Measurements from ENCODE around the gene DLK1. TPM values are rescaled to one million over a fixed set of nuclear protein-coding genes. Genes with fewer than 3 reads are reported as not detected.
A peak's percentile ranks its signal among the peaks of the same experiment; 100 is the strongest.

DLK1 gene
- total and polyA plus RNA-seq, 2 experiments from 2014 or later = 1,378 to 3,299 TPM

DNA sequence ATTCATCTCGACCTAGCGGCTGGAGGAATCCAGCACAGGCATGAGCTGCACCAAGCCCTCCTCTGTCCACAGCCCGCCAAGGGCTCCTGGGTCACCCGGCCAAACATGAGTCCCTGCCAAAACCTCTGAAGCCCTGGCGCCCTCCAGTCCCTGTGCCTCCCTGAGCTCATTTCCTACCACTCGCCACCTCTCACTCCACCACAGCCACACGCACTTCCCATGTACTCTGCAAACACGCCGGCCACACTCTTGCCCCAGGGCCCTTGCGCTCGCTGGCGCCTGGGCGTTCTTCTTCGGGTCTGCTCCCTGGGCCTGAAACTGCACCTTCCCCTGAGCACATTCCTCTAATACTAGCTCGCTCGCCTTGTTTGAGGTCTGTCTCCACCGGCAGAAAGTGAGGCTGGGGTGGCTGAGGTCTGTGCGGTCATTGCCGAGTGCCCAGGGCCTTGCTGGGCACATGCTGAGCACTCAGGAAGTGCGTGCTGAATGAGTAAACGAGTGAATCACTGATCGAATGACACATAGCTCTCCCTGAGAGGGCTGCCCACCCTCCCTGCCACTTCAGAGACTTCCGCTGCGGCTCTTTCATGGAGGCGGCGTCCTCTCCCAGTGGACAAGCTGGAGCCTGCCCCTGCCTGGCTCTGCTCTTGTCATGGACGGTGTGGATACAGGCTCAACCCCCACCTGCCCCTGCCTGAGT lies 33.7 kb upstream of the DLK1 start:
- no peaks in the 10 kb centered on the region for H3K27me3 ChIP-seq
- H3K36me3 ChIP-seq (replicated peaks; ENCODE audit: insufficient read depth, low read depth) = no peaks in the 10 kb centered on the region
- H3K4me2 ChIP-seq = no peak overlapping the region
- peak; percentile 62 for DNase-seq (ENCODE audit: low spot score)
- peaks cover 32% of the 10 kb centered on the region for H3K4me1 ChIP-seq (ENCODE audit: insufficient read depth)
- peak overlapping the region; percentile 69 for H3K27ac ChIP-seq
- WGBS (ENCODE audit: low lambda C conversion rate, missing lambda C conversion rate) = 63% methylated on average over 27 of the region's 27 CpGs
- TF ChIP-seq, protein P1, sequence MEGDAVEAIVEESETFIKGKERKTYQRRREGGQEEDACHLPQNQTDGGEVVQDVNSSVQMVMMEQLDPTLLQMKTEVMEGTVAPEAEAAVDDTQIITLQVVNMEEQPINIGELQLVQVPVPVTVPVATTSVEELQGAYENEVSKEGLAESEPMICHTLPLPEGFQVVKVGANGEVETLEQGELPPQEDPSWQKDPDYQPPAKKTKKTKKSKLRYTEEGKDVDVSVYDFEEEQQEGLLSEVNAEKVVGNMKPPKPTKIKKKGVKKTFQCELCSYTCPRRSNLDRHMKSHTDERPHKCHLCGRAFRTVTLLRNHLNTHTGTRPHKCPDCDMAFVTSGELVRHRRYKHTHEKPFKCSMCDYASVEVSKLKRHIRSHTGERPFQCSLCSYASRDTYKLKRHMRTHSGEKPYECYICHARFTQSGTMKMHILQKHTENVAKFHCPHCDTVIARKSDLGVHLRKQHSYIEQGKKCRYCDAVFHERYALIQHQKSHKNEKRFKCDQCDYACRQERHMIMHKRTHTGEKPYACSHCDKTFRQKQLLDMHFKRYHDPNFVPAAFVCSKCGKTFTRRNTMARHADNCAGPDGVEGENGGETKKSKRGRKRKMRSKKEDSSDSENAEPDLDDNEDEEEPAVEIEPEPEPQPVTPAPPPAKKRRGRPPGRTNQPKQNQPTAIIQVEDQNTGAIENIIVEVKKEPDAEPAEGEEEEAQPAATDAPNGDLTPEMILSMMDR (IDR thresholded peaks at IDR 0.05; ENCODE audit: poor library complexity) = no peak
- TF ChIP-seq EZH2phosphoT487 (IDR thresholded peaks at IDR 0.05; ENCODE audit: low read depth, severe bottlenecking, unreplicated experiment) = no peak
- TF ChIP-seq EZH2 (IDR thresholded peaks at IDR 0.05; ENCODE audit: borderline replicate concordance) = no peak
- no peak overlapping the region for H2AFZ ChIP-seq
- H3K4me3 ChIP-seq = no peak overlapping the region
- no peaks in the 10 kb centered on the region for H3K9me3 ChIP-seq (ENCODE audit: low read depth)
- H4K20me1 ChIP-seq (ENCODE audit: insufficient read depth, poor library complexity, severe bottlenecking) = no peaks in the 10 kb centered on the region
- H3K79me2 ChIP-seq = no peaks in the 10 kb centered on the region
- no peaks in the 10 kb centered on the region for H3K9me2 ChIP-seq (replicated peaks; ENCODE audit: insufficient read depth)

DNA sequence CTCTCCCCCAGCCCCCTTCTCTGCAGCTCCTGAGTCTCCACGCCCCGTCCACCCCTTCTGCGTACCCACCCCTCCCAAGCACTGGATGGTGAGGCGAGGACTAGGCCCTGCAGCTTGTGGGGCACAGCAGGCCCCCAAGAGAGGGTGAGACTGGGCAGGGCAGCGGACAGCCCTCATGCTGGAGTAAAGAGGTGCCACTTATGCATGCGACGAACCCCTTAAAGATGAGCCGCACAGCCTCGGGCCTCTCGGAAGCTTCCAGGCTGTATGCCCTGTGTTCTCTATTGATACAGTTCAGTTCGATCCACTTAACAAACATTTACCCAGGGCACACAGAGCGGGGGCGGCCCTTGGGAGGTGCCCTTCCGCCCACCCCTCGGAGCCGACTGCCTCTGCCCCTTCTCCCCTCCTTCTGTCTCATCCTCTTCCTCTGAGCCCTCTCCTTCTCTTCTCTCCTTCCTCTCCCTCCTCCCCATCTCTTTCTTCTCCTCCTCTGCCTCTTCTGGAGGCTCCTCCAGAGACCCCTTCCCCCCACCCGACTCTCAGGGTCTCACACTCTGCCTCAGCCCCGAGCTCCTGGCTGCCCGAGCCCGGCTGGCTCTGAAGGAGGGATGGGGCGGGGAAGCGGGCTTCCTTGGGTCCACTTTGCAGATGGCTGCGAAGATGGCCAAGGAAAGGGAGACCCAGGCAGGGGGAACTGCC lies 32.7 kb upstream of the DLK1 start:
- WGBS (ENCODE audit: low lambda C conversion rate, missing lambda C conversion rate) = 83% methylated on average over 20 of the region's 23 CpGs
- Histone ChIP-seq H3K36me3 (replicated peaks; ENCODE audit: insufficient read depth, low read depth) (no peaks in the 10 kb centered on the region), H4K20me1 (ENCODE audit: insufficient read depth, poor library complexity, severe bottlenecking) (no peaks in the 10 kb centered on the region), H3K4me3 (no peak overlapping the region), H3K4me1 (ENCODE audit: insufficient read depth) (peaks cover 34% of the 10 kb centered on the region), H3K27me3 (no peaks in the 10 kb centered on the region), H2AFZ (no peak overlapping the region), H3K79me2 (no peaks in the 10 kb centered on the region), H3K4me2 (no peak overlapping the region), H3K9me2 (replicated peaks; ENCODE audit: insufficient read depth) (no peaks in the 10 kb centered on the region), H3K27ac (peak overlapping the region; percentile 69), H3K9me3 (ENCODE audit: low read depth) (no peaks in the 10 kb centered on the region)
- DNase-seq (ENCODE audit: low spot score) = no peak
- TF ChIP-seq EZH2phosphoT487 (IDR thresholded peaks at IDR 0.05; ENCODE audit: low read depth, severe bottlenecking, unreplicated experiment) (no peak), EZH2 (IDR thresholded peaks at IDR 0.05; ENCODE audit: borderline replicate concordance) (no peak)
- TF ChIP-seq, protein P1 (IDR thresholded peaks at IDR 0.05; ENCODE audit: poor library complexity) = no peak

DNA sequence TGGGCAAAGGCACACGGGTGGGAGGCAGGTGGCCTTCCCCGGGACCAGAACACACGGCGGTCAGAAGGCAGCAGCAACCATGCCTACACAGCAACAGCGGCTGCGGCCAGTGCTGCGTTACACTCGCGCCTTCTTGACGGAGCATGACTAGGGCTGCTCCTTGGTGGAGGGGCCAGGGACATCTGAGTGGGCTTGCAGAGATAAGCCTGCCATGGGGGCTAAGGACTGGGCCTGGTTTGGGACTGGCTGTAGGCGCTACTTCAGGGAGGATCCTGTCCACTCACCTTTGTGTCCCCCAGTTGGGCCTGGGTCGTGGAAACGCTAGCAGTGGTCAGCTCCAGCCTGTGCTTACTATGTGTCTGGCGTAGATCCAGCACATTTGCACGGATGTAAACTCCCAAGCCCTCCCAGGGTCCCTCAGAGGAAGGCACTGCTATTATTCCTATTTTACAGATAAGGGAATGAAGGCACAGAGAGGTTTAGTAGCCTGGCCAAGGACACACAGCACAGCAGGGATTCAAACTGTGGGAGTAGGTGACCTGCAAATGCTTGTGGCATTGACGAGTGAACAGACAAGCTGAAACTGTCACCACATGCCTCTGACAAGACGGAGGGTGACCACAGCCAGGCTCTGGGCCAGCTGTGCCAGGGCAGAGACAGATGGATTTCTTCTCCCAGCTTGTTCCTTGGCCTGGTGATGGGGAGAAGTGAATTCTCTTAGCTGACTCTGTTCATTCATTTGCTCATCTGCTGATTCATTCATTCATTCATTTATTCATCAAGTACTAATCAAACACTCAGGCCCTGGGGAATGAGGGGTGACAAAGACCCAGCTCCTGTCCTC lies 31.9 kb upstream of the DLK1 start:
- Histone ChIP-seq H4K20me1 (ENCODE audit: insufficient read depth, poor library complexity, severe bottlenecking) (no peaks in the 10 kb centered on the region), H3K27ac (peak overlapping the region; percentile 85), H3K27me3 (no peaks in the 10 kb centered on the region), H3K4me3 (no peak overlapping the region), H3K9me3 (ENCODE audit: low read depth) (no peaks in the 10 kb centered on the region), H3K36me3 (replicated peaks; ENCODE audit: insufficient read depth, low read depth) (no peaks in the 10 kb centered on the region), H3K79me2 (no peaks in the 10 kb centered on the region), H3K4me2 (no peak overlapping the region), H3K9me2 (replicated peaks; ENCODE audit: insufficient read depth) (no peaks in the 10 kb centered on the region), H3K4me1 (ENCODE audit: insufficient read depth) (peaks cover 31% of the 10 kb centered on the region), H2AFZ (no peak overlapping the region)
- TF ChIP-seq, protein P1 (IDR thresholded peaks at IDR 0.05; ENCODE audit: poor library complexity) = no peak
- TF ChIP-seq EZH2 (IDR thresholded peaks at IDR 0.05; ENCODE audit: borderline replicate concordance) (no peak), EZH2phosphoT487 (IDR thresholded peaks at IDR 0.05; ENCODE audit: low read depth, severe bottlenecking, unreplicated experiment) (no peak)
- DNase-seq (ENCODE audit: low spot score) = no peak
- 87% methylated on average over 17 of the region's 17 CpGs for WGBS (ENCODE audit: low lambda C conversion rate, missing lambda C conversion rate)

Data from hepatocyte (in vitro differentiated cells).